Activated CD8-positive, alpha-beta memory T cell treated with anti-CD3 and anti-CD28 coated beads, Interleukin-2, amount 50 U/mL, for 4 hours (primary cell): ENCODE results near the gene HP1BP3.
"Not testable (repeated sequence)": the region's sequence is repeated elsewhere in the genome, so short reads cannot be mapped to it uniquely, and the experiment has no call there.

Source experiments
- DNase-seq: peaks from one replicate; pipeline ENCODE4 v3.0.0-alpha.2; 2020

Gene HP1BP3

DNA sequence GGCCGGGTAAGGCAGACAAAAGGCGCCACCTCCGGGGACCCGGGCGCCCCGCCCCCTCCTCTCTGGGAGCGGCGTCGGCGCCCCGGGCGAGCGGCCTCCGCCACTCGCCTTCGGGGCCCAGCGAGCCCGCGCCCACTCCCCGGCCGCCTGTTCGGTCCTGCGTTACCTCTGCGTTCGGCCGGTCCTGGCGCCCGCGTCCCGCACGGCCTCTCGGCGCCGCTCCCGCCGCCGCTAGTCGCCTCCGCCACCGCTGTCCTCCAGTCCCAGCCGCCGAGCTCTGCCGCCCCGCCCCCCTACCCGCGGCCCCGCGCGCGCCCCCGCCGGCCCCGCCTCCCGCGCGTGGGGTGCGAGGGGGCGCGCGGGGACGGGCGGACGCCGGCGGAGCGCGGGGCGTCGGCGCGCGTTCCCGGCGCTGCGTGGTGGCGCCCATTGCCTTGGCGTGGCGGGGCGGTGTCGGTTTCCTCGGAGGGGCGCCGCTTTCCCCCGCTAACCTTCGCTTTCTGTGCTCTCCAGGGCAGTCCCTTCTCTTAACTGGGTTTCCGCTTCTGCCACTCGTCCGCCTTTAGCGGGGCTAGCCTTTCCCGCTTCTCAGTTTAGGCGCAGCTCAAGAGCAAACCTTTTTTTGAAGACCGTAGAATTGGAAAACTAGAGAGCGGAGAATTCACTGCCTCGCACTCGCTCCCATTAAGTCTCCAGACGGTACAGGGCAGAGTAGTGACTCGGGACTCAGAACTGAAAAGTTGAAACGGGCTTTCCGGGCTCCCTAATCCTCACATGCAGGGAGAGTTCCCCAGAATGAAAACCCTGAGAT is at the start of gene HP1BP3:
TSS of gene HP1BP3 (minus strand) at position 279 of the 811 bp plus-strand sequence. CDS start 6,867 bp downstream, outside the sequence.
- DNase-seq, result peak; percentile 85

GRCh38 chr1:20836230-20836629 is 49.1 kb upstream of the HP1BP3 start:
- no peak for DNase-seq

GRCh38 chr1:20834780-20835179 is 47.7 kb upstream of the HP1BP3 start:
- no peak for DNase-seq

DNA sequence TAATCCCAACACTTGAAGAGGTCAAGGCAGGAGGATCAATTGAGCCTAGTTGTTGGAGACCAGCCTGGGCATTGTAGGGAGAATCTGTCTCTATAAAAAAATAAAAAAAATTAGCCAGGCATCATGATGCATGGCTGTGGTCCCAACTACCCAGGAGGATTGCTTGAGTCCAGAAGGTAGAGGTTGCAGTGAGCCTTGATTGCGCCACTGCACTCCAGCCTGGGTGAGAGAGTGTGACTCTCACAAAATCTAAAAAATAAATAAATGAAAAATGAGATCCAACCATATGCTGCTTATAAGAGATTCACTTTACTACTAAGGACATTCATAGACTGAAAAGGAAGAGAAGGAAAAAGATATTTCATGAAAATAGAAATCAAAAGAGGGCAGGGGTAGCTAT is 47.1 kb upstream of the HP1BP3 start:
- DNase-seq, result no peak

DNA sequence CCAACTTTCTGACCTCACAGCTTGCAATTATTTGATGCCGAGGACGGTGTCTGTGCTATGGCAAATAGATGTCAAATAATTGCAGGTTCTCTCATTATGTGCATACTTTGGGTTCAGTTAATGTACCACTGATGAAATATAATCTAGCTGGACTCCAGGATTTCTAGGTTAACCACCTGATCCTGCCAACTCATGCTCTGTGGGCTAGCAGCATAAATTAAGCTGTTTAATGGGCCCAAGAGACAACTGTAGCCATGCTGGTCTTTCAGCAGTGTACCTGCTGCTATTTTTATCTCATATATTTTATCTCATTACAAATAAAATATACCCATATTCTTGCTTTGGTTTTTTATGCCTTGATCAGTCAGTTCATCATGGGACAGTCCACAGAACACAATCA is 43.3 kb upstream of the HP1BP3 start:
- no peak for DNase-seq

- no peak for DNase-seq
These were observed 42.8 kb upstream of the HP1BP3 start for GRCh38 chr1:20829946-20830345.

GRCh38 chr1:20829531-20829930 is 42.4 kb upstream of the HP1BP3 start:
- DNase-seq, result no peak

- no peak for DNase-seq
These were observed 36.7 kb upstream of the HP1BP3 start for GRCh38 chr1:20823845-20824244.

DNA sequence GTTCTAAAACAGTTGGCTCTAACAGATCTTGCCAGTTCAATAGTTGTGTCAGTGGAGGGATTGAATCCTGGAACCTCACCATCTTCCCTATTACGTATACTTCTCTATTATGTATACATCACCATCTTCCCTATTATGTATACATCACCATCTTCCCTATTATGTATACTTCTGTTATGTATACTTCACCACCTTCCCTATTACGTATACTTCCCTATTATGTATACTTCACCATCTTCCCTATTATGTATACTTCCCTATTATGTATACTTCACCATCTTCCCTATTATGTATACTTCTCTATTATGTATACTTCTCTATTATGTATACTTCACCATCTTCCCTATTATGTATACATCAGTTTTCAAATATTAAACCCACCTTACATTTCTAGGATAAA is 34.4 kb upstream of the HP1BP3 start:
- DNase-seq, result no peak

- DNase-seq, result no peak
These were observed 32.7 kb upstream of the HP1BP3 start for GRCh38 chr1:20819818-20820217.

GRCh38 chr1:20814534-20814871 is 27.4 kb upstream of the HP1BP3 start:
- no peak for DNase-seq

DNA sequence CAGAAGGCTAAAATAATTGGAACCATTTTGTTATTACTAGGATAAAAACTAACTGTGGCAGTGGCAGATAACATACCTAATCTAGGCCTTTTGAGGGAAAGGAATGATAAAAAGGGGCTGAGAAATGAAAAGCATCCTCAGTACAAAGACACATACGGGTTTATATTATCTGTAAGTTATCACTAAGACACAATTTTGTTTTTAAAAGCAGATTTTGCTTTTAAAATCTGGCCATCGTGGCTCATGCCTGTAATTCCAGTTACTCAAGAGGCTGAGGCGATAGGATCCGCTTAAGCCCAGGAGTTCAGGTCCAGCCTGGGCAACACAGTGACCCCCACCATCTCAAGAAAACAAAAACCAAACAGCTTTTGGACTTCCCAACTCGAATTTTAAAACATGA is 24.8 kb upstream of the HP1BP3 start:
- no peak for DNase-seq

DNA sequence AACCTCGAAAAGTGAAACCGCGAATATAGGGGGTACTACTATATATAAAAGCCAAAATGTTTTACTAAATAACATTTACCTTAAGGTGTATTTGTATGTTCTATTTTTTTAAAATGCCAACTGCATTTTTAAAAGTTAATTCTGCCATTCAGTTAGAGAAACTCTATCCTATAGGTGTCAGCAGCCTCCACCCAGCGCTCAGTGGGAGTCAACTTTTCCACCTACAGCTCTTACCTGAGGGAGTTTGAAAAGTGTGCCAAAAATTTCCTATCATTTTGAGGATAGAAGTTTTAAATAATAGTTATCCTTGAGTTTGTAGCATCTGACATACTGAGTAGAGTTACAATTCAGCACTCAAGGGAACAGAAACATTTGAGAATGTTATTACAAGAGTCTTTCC is 6.1 kb upstream of the HP1BP3 start:
- no peak for DNase-seq

DNA sequence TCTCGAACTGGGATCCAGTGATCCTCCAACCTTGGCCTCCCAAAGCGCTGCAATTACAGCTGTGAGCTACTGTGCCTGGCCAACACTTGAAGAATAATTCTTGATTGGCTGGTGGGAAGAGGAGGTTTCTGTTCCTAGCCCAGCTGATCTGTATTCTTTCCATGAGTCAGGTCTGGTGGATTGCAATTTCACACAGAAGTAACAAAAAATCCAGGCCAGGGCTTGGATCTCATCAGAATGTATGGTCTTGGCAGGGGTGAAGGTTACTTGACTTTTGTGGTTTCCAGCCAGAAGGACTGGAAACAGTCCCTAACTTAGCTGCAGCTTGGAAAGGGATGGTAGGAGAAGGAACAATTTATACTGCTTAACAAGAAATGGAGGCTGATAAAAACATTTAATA is 5.1 kb upstream of the HP1BP3 start:
- DNase-seq, result no peak

DNA sequence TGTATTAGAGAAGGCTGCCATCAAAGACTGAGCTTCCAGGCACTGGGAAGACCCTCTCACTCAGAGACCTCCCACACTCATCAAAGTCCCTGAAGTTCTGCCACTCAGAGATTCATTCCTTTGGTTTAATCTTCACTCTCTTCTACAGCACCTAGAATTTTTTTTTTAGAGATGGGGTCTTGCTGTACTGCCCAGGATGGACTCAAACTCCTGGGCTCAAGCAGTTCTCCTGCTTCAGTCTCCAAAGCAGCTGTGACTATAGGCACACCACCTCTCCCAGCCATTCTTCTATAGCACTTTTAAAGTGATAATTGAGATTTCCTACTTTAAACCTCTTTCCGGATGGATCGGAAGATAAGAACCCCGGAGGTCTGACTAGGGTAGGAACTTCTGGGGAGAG is 3.7 kb upstream of the HP1BP3 start:
- DNase-seq, result no peak

DNA sequence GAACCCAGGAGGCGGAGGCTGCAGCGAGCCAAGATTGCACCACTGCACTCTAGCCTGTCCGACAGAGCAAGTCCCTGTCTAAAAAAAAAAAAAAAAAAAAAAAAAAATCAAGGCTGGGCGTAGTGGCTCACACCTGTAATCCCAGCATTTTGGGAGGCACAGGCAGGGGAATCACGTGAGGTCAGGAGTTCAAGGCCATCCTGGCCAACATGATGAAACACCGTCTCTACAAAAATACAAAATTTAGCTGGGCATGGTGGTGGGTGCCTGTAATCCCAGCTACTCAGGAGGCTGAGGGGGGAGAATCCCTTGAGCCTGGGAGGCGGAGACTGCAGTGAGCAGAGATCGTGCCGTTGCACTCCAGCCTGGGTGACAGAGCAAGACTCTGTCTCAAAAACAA is 2.5 kb upstream of the HP1BP3 start:
- DNase-seq, result not testable (repeated sequence)

DNA sequence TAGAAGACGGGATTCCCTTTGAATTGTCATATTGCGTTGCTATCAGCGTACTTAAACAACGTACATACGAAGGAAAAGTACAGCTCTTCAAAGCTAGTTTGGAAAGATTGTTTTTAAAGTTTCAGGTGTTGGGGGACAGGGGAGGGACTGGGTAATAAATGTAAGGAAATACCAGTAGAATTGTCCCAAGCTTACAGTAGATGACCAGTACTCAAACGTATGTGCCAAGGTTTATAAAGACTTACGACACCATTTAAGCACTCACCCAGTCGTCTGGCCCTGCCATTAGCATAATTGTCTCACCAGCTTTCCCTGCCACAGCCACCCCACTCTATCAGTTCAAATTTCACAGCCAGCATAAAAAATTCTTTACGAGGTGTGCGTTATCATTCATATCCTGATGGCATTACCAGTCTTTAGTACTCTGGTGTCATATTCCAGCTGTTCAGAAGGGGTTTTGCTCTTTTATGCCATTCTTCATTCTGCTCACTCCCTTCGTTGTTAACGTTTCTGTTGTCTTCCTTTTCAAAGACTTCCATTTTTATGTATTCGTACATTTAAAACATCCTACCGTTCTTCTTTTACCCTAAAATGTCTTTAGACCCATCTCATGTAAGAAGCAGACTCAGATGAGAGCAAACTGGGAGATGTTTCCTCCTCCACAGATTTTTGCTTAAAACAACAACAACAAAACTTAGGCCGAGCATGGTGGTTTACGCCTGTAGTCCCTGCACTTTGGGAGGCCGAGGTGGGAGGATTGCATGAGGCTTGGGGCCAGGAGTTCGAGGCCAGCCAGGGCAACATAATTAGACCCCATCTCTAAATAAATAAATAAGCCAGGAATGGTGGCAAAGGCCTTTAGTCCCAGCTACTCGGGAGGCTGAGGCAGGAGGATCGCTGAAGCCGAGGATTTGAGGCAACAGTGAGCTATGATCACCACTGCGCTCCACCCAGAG is 1.0 kb upstream of the HP1BP3 start:
- DNase-seq, result no peak

DNA sequence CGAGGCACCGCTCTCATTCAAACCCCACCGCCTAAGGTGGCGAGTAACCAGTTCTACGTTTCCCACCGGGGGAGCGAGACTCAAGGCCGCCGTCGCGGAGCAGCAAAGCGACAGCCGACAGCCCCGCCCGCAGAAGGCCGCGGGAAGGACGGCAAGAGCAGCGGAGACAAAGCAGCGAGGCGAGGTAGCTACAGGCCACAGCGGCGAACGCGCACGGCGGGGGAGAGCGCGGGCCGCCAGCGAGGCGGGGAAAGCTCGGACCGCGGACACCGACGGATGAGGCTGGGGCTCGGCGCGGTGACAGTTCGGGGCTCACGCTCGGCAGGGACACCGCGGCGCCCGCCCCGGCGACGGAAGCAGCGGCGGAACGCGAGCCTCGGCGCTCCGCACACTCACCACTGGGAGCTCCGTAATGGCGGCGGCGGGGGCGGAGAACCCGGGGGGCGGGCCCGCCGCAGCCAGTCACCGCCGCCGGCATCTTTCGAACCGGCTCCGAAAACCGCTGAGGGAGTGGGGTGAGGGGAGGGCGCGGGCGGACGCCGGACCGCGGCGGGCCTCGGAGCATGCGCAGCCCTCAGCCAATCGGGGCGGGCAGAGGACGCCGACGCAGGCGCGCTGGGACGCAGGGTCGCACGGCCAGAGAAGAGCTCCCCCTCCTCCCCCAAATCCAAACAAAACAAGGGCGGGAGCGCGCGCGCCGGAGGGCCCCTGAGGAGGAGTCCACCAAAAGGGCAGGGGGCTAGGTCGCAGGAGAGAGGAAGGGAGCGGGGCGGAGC is 666 bp downstream of the HP1BP3 start:
- DNase-seq, result peak; percentile 97

DNA sequence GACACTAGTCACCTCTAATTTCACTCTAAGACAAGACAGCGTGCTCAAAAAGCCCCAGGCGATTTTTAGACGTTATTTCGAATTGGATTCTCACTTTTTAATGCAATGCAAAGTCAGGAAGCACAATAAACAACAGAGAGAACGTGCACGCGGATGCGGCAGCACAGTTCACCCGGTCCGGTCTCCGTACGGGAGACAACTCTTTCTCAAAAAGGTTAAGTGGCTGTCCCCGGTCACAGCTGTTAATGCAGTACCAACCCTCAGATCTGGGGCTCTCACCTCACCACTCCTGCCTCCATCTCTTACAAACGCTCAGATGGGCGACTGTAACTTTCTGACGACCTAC is 1.2 kb downstream of the HP1BP3 start:
- no peak for DNase-seq

- no peak for DNase-seq
These were observed 11.4 kb downstream of the HP1BP3 start for GRCh38 chr1:20775700-20776099.

DNA sequence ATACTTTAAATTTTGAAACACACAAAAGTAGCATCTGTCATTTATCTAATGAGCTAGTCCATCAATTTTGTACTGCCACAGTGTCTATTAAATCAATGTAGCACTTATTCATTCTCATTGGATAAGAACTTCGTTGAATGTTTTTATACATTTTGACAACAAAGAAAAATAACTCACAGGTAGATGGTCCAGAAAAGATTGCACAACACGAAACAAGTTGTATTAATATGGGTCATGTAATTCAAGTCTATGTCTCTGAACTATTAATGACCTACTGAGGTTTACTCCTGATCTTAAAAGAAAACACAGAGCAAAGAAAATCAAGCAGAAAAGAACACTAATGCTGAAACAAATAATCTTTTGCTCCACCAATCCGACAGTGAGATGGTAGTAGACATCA is 15.3 kb downstream of the HP1BP3 start:
- DNase-seq, result no peak

GRCh38 chr1:20770314-20771087 is 16.6 kb downstream of the HP1BP3 start:
- no peak for DNase-seq

DNA sequence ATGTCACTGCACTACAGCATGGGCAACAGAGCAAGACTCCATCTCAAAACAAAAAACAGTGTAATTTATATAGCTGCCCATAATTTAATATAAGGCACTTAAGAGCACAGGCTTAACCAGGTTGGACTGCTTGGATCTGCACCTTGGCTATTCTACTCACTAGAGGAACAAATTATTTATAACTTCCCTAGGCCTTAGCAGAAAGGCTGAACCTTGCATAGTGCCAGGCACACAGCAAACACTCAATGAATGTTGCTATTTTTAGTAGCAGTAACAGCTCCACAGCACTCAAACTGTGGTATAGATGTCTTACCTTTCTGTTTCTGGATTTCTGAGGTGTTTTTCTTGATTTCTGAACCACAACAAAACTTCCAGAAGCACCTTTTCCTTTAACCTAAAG is 19.8 kb downstream of the HP1BP3 start:
- no peak for DNase-seq
